H9 (cell line): ENCODE results near the gene PDZD7. TPM values are rescaled to one million over a fixed set of nuclear protein-coding genes. Genes with fewer than 3 reads are reported as not detected.

ENCODE experiments used
- DNase-seq: peaks from one replicate; pipeline ENCODE4 v3.0.0-alpha.2; 2017
- H2AFZ ChIP-seq: one replicate; pipeline ENCODE4 v1.6.1; 2013; ENCODE audit warnings: mild to moderate bottlenecking, low read length, control low read depth, moderate library complexity
- H2AK5ac ChIP-seq: 2 replicates; pipeline ENCODE4 v1.6.1; 2013; ENCODE audit warnings: low read length, control low read depth, mixed read lengths; ENCODE audit not compliant: insufficient read length
- H2BK120ac ChIP-seq: one replicate; pipeline ENCODE4 v1.6.1; 2013; ENCODE audit warnings: low read depth, mild to moderate bottlenecking, low read length, control low read depth, inconsistent platforms; ENCODE audit not compliant: poor library complexity, severe bottlenecking
- H2BK12ac ChIP-seq: 2 replicates; pipeline ENCODE4 v1.6.1; 2013; ENCODE audit warnings: low read length, control low read depth, mixed read lengths, low read depth; ENCODE audit not compliant: insufficient read length
- H2BK15ac ChIP-seq: 2 replicates; pipeline ENCODE4 v1.6.1; 2013; ENCODE audit warnings: low read depth, low read length, control low read depth
- H2BK20ac ChIP-seq: one replicate; pipeline ENCODE4 v1.6.1; 2013; ENCODE audit warnings: low read depth, mild to moderate bottlenecking, low read length, control low read depth, inconsistent platforms; ENCODE audit not compliant: poor library complexity, severe bottlenecking
- H2BK5ac ChIP-seq: 2 replicates; pipeline ENCODE4 v1.6.1; 2013; ENCODE audit warnings: low read length, control low read depth, mixed read lengths; ENCODE audit not compliant: insufficient read length
- H3K14ac ChIP-seq: 2 replicates; pipeline ENCODE4 v1.6.1; 2013; ENCODE audit warnings: low read length, control low read depth; ENCODE audit not compliant: insufficient read depth
- H3K18ac ChIP-seq: 2 replicates; pipeline ENCODE4 v1.6.1; 2013; ENCODE audit warnings: low read depth, mild to moderate bottlenecking, mixed read lengths, low read length, control low read depth; ENCODE audit not compliant: insufficient read length
- H3K23ac ChIP-seq: 2 replicates; pipeline ENCODE4 v1.6.1; 2013; ENCODE audit warnings: low read length, control low read depth, mixed read lengths, low read depth; ENCODE audit not compliant: insufficient read length
- H3K23me2 ChIP-seq: 2 replicates; pipeline ENCODE4 v1.6.1; 2013; ENCODE audit warnings: low read depth, mild to moderate bottlenecking, mixed read lengths, low read length, control low read depth; ENCODE audit not compliant: insufficient read length, poor library complexity, severe bottlenecking
- H3K27ac ChIP-seq: 2 replicates; pipeline ENCODE4 v1.5.1; 2013; ENCODE audit warnings: low read length, control low read depth, mixed read lengths, low read depth; ENCODE audit not compliant: insufficient read length
- H3K27me3 ChIP-seq: 2 replicates; pipeline ENCODE4 v1.6.1; 2013; ENCODE audit warnings: low read length, control low read depth, inconsistent platforms; ENCODE audit not compliant: insufficient read depth
- H3K4ac ChIP-seq: 2 replicates; pipeline ENCODE4 v1.6.1; 2013; ENCODE audit warnings: low read depth, mild to moderate bottlenecking, control low read depth, inconsistent platforms, low read length, moderate library complexity
- H3K4me1 ChIP-seq: 2 replicates; pipeline ENCODE4 v1.6.1; 2013; ENCODE audit warnings: low read length, control low read depth, inconsistent platforms; ENCODE audit not compliant: insufficient read depth
- H3K4me2 ChIP-seq: 2 replicates; pipeline ENCODE4 v1.6.1; 2013; ENCODE audit warnings: low read length, control low read depth, mixed read lengths; ENCODE audit not compliant: insufficient read length, insufficient read depth
- H3K56ac ChIP-seq: 2 replicates; pipeline ENCODE4 v1.6.1; 2013; ENCODE audit warnings: low read depth, mild to moderate bottlenecking, mixed read lengths, low read length, control low read depth; ENCODE audit not compliant: insufficient read length
- H3K79me1 ChIP-seq: 2 replicates; pipeline ENCODE4 v1.6.1; 2013; ENCODE audit warnings: low read depth, mild to moderate bottlenecking, moderate library complexity, low read length, control low read depth, inconsistent platforms; ENCODE audit not compliant: insufficient read depth, poor library complexity, severe bottlenecking
- H3K79me2 ChIP-seq: 2 replicates; pipeline ENCODE4 v1.6.1; 2013; ENCODE audit warnings: low read length, control low read depth, inconsistent platforms; ENCODE audit not compliant: insufficient read depth
- H3K9ac ChIP-seq: 2 replicates; pipeline ENCODE4 v1.6.1; 2013; ENCODE audit warnings: low read length, control low read depth, mixed read lengths; ENCODE audit not compliant: insufficient read length; ENCODE audit errors: extremely low read depth
- H3K9me3 ChIP-seq: one replicate; pipeline ENCODE4 v1.6.1; 2013; ENCODE audit warnings: low read depth, low read length, inconsistent platforms; ENCODE audit not compliant: control insufficient read depth
- H3T11ph ChIP-seq: one replicate; pipeline ENCODE4 v1.6.1; 2013; ENCODE audit warnings: mild to moderate bottlenecking, low read length, control low read depth, inconsistent platforms
- H4K20me1 ChIP-seq: one replicate; pipeline ENCODE4 v1.6.1; 2013; ENCODE audit not compliant: control insufficient read depth, insufficient read length, insufficient read depth
- H4K5ac ChIP-seq: 2 replicates; pipeline ENCODE4 v1.6.1; 2013; ENCODE audit warnings: low read depth, mild to moderate bottlenecking, mixed read lengths, low read length, control low read depth; ENCODE audit not compliant: insufficient read length
- H4K8ac ChIP-seq: replicated peaks from 2 replicates; pipeline ENCODE4 v1.6.1; 2013; ENCODE audit warnings: low read length, control low read depth, mixed read lengths, low read depth; ENCODE audit not compliant: insufficient read length
- H4K91ac ChIP-seq: 2 replicates; pipeline ENCODE4 v1.6.1; 2013; ENCODE audit warnings: low read depth, mild to moderate bottlenecking, moderate library complexity, mixed read lengths, low read length, control low read depth; ENCODE audit not compliant: insufficient read length
- H3K27ac Mint-ChIP-seq, 3 experiments: 2 replicates in 2 of 3; 3 replicates in 1 of 3; pipeline ENCODE4 v1.8.0; 2020 to 2021; ENCODE audit warnings: mixed read lengths in 3 of 3, mild to moderate bottlenecking in 1 of 3, moderate library complexity in 1 of 3
- H3K27me3 Mint-ChIP-seq: 2 replicates; pipeline ENCODE4 v1.8.0; 2021; ENCODE audit warnings: low read depth, mild to moderate bottlenecking, moderate library complexity, mixed read lengths
- H3K36me3 Mint-ChIP-seq, 3 experiments: 2 replicates in 2 of 3; 3 replicates in 1 of 3; pipeline ENCODE4 v1.8.0; 2020 to 2021; ENCODE audit warnings: low read depth in 3 of 3, mixed read lengths in 3 of 3; ENCODE audit not compliant: insufficient read depth in 1 of 3
- H3K4me1 Mint-ChIP-seq, 2 experiments: 2 replicates each; pipeline ENCODE4 v1.8.0; 2020; ENCODE audit warnings: mixed read lengths in 2 of 2
- H3K4me3 Mint-ChIP-seq, 2 experiments: 2 replicates in 1 of 2; 3 replicates in 1 of 2; pipeline ENCODE4 v1.8.0; 2020 to 2021; ENCODE audit warnings: mild to moderate bottlenecking in 2 of 2, mixed read lengths in 2 of 2, moderate library complexity in 1 of 2
- H3K9me3 Mint-ChIP-seq, 2 experiments: 2 replicates in 1 of 2; 3 replicates in 1 of 2; pipeline ENCODE4 v1.8.0; 2020; ENCODE audit warnings: mild to moderate bottlenecking in 2 of 2, mixed read lengths in 2 of 2, moderate library complexity in 1 of 2
- WGBS: extraction: QIAGEN DNeasy Blood & Tissue Kit; methylation state at CpG from one replicate; pipeline ENCODE4 v1.1.7; 2013; ENCODE audit warnings: missing lambda C conversion rate, low lambda C conversion rate, mixed read lengths; ENCODE audit not compliant: insufficient read length; ENCODE audit errors: extremely low coverage; 5-methylcytosine and 5-hydroxymethylcytosine counted together
- total RNA-seq: library from RNA; stranded (reverse); gene quantifications from 2 replicates; pipeline ENCODE4 v1.2.1, GENCODE V29; 2021
- TF ChIP-seq, protein P1 (sequence below): fragments of 200-600 bp; sonication (generic); conservative IDR thresholded peaks from 3 replicates; pipeline ENCODE4 v1.8.0; 2021; ENCODE audit warnings: antibody characterized with exemption, mild to moderate bottlenecking

PDZD7 gene
- total RNA-seq, 1 experiment from 2014 or later, result 2.0 TPM

- no peak overlapping the region for H3K18ac ChIP-seq
- no peak overlapping the region for H3K4me2 ChIP-seq
- H2BK120ac ChIP-seq, result no peak overlapping the region
- H3K14ac ChIP-seq, result no peak overlapping the region
- no peak overlapping the region for H4K5ac ChIP-seq
- TF ChIP-seq, protein P1, sequence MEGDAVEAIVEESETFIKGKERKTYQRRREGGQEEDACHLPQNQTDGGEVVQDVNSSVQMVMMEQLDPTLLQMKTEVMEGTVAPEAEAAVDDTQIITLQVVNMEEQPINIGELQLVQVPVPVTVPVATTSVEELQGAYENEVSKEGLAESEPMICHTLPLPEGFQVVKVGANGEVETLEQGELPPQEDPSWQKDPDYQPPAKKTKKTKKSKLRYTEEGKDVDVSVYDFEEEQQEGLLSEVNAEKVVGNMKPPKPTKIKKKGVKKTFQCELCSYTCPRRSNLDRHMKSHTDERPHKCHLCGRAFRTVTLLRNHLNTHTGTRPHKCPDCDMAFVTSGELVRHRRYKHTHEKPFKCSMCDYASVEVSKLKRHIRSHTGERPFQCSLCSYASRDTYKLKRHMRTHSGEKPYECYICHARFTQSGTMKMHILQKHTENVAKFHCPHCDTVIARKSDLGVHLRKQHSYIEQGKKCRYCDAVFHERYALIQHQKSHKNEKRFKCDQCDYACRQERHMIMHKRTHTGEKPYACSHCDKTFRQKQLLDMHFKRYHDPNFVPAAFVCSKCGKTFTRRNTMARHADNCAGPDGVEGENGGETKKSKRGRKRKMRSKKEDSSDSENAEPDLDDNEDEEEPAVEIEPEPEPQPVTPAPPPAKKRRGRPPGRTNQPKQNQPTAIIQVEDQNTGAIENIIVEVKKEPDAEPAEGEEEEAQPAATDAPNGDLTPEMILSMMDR, result no peak
- DNase-seq, result no peak
- no peak overlapping the region for H4K91ac ChIP-seq
- no peak overlapping the region for H2AFZ ChIP-seq
- H3K79me2 ChIP-seq, result no peaks in the 10 kb centered on the region
- Mint-ChIP-seq H3K9me3 (no peaks in the 10 kb centered on the region), H3K27ac (no peak overlapping the region; a peak in 1 of 7 replicates), H3K4me1 (peaks cover 13 to 27% of the 10 kb centered on the region in 2 experiments), H3K27me3 (peaks cover 59% of the 10 kb centered on the region), H3K4me3 (no peak overlapping the region), H3K36me3 (no peaks in the 10 kb centered on the region)
- H3K4me1 ChIP-seq, result peaks cover 2% of the 10 kb centered on the region; the same call in 1 of the 2 replicates
- H3K9me3 ChIP-seq, result no peaks in the 10 kb centered on the region
- no peak overlapping the region for H3K27ac ChIP-seq
- no peak overlapping the region for H3K4ac ChIP-seq
- no peak overlapping the region for H3T11ph ChIP-seq
- peaks cover 3% of the 10 kb centered on the region; the same call in 1 of the 2 replicates for H3K27me3 ChIP-seq
- no peak overlapping the region for H2BK5ac ChIP-seq
- WGBS, result no CpG with 5 or more reads among the region's 3 CpGs
- H2BK15ac ChIP-seq, result no peak overlapping the region
- no peak overlapping the region for H2BK12ac ChIP-seq
- no peak overlapping the region for H2BK20ac ChIP-seq
- H3K9ac ChIP-seq, result no peak overlapping the region
- H3K56ac ChIP-seq, result no peak overlapping the region
- H4K8ac ChIP-seq, result no peak overlapping the region
- H2AK5ac ChIP-seq, result no peak overlapping the region
- H3K23me2 ChIP-seq, result peaks cover 7% of the 10 kb centered on the region
- no peaks in the 10 kb centered on the region for H3K79me1 ChIP-seq
- H3K23ac ChIP-seq, result no peak overlapping the region
- H4K20me1 ChIP-seq, result no peaks in the 10 kb centered on the region
Measured at GRCh38 chr10:101040061-101040460, 9.1 kb upstream of the PDZD7 start.
